GM12801 (cell line): ENCODE data around the gene NOL9.

Experiments
- TF ChIP-seq, protein P1 (sequence below): IDR thresholded peaks from one replicate; pipeline ENCODE4 v1.5.1; 2011; ENCODE audit warnings: control low read depth; ENCODE audit not compliant: insufficient read length; ENCODE audit errors: extremely low read depth

Gene NOL9

DNA sequence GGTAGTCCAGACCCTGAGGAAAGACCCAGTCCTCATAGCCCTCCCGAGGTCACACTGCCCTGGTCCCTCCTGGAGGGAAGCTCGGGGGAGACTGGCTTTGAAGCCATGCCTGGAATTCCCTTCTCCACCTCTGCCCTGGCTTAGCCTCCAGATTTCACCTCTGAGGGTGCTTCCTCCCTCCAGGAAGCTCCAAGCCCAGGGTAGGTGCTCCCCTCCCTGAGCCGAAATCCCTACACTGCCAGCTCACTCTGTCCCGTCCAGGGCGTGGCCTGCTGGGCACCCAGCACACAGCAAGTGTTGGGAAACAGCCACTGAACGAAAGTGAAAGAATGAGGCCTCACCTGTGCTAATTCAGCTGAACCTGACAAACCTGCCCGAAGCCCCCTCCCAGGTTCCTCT lies 82.3 kb downstream of the NOL9 start:
- TF ChIP-seq, protein P1, sequence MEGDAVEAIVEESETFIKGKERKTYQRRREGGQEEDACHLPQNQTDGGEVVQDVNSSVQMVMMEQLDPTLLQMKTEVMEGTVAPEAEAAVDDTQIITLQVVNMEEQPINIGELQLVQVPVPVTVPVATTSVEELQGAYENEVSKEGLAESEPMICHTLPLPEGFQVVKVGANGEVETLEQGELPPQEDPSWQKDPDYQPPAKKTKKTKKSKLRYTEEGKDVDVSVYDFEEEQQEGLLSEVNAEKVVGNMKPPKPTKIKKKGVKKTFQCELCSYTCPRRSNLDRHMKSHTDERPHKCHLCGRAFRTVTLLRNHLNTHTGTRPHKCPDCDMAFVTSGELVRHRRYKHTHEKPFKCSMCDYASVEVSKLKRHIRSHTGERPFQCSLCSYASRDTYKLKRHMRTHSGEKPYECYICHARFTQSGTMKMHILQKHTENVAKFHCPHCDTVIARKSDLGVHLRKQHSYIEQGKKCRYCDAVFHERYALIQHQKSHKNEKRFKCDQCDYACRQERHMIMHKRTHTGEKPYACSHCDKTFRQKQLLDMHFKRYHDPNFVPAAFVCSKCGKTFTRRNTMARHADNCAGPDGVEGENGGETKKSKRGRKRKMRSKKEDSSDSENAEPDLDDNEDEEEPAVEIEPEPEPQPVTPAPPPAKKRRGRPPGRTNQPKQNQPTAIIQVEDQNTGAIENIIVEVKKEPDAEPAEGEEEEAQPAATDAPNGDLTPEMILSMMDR: no peak
